ENCODE measurements around the gene NHEJ1. TPM values are rescaled to one million over a fixed set of nuclear protein-coding genes. Genes with fewer than 3 reads are reported as not detected.

Gene NHEJ1
- total and polyA plus RNA-seq, 2 donors (not counting 3 experiments of a cell fraction or from before 2014, with no cell fraction given), result 12.8 to 12.9 TPM

- Histone ChIP-seq H3K4me3 (replicated peaks in 1 of 3; ENCODE audit: insufficient read depth in 1 of 3, low read depth in 1 of 3, low read length in 3 of 3) (no peak overlapping the region), H3K9me1 (replicated peaks; ENCODE audit: control insufficient read depth, extremely low read depth, insufficient read depth, low read length) (no peaks in the 10 kb centered on the region), H2AFZ (ENCODE audit: low read depth, low read length) (no peak overlapping the region), H3K9me3 (replicated peaks; ENCODE audit: control insufficient read depth, insufficient read depth, low read length) (no peaks in the 10 kb centered on the region), H3K27ac (ENCODE audit: insufficient read depth, low read depth, low read length) (no peak overlapping the region), H3K4me2 (ENCODE audit: insufficient read depth, low read length) (no peak overlapping the region), H3K9ac (replicated peaks; ENCODE audit: extremely low read depth, insufficient read depth, low read length) (no peak overlapping the region), H3K27me3 (ENCODE audit: control insufficient read depth in 2 of 2, insufficient read depth in 2 of 2, low read length in 2 of 2) (no peaks in the 10 kb centered on the region), H3K79me2 (ENCODE audit: control insufficient read depth, insufficient read depth, low read length) (no peaks in the 10 kb centered on the region), H3K4me1 (ENCODE audit: control insufficient read depth, extremely low read depth, insufficient read depth, low read length) (no peaks in the 10 kb centered on the region), H3K36me3 (ENCODE audit: control insufficient read depth in 2 of 2, extremely low read depth in 1 of 2, insufficient read depth in 2 of 2, low read length in 2 of 2) (peaks cover 0 to 9% of the 10 kb centered on the region in 2 experiments), H4K20me1 (replicated peaks; ENCODE audit: control insufficient read depth, extremely low read depth, insufficient read depth, low read length) (no peaks in the 10 kb centered on the region)
- intact Hi-C loops (cut with micrococcal nuclease) (no loop called here), dilution Hi-C loops (cut with MboI; ENCODE audit: extremely low pct_ligation_motif_present, low sequenced_read_pairs) (no loop called here)
- TF ChIP-seq, protein P1, sequence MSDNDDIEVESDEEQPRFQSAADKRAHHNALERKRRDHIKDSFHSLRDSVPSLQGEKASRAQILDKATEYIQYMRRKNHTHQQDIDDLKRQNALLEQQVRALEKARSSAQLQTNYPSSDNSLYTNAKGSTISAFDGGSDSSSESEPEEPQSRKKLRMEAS (IDR thresholded peaks at IDR 0.05; ENCODE audit: insufficient read depth, insufficient read length), result no peak
- TF ChIP-seq GATA2 (IDR thresholded peaks at IDR 0.05; ENCODE audit: insufficient read depth, insufficient read length, low read depth, low read length) (no peak), POLR2AphosphoS5 (IDR thresholded peaks at IDR 0.05; ENCODE audit: insufficient read depth, low read depth, low read length) (no peak), MYC (IDR thresholded peaks at IDR 0.05; ENCODE audit: low read depth, low read length) (no peak), EZH2 (IDR thresholded peaks at IDR 0.05; ENCODE audit: borderline replicate concordance, low read depth, low read length, severe bottlenecking) (no peak), JUN (IDR thresholded peaks at IDR 0.05; ENCODE audit: borderline replicate concordance, insufficient read depth, insufficient read length, low read depth) (no peak), CTCF (IDR thresholded peaks at IDR 0.05; ENCODE audit: extremely low read depth in 1 of 2, insufficient read depth in 1 of 2, low read depth in 1 of 2, low read length in 2 of 2) (no peak), FOS (IDR thresholded peaks at IDR 0.05; ENCODE audit: borderline replicate concordance, insufficient read depth, low read length) (no peak), POLR2A (IDR thresholded peaks at IDR 0.05; ENCODE audit: low read depth, low read length) (no peak)
- CTCF ChIA-PET, result interaction anchor here (1.0 to 3.1 kb wide), 4 partner anchors 25 to 99 kb away, joined by 3 to 18 read pairs (median 8); no protein-coding TSS in a partner anchor
- FAIRE-seq, result no peak
- POLR2A ChIA-PET, result no interaction called here
- BruUV-seq (replicated peaks), result no TSS peak
- DNase-seq (ENCODE audit: low read depth, low spot score), result no peak
Observed at GRCh38 chr2:219079417-219079816, 81.2 kb downstream of the NHEJ1 start.
